Esophagus squamous epithelium (tissue), 5 donors: ENCODE measurements around the gene VAV3. TPM values are rescaled to one million over a fixed set of nuclear protein-coding genes. Genes with fewer than 3 reads are reported as not detected.
A peak's percentile ranks its signal among the peaks of the same experiment; 100 is the strongest.

Experiments used
- DNase-seq: peaks from one replicate; lab custom pipeline; 2025; lab: John Stamatoyannopoulos, UW
- H3K27ac ChIP-seq, 4 donors: fragments of 200-600 bp; sonication (generic); one replicate each; pipeline ENCODE4 v1.5.1; 2016 to 2019; ENCODE audit warnings: mild to moderate bottlenecking in 1 of 4
- H3K27me3 ChIP-seq, 4 donors: fragments of 200-600 bp; sonication (generic); 1 replicate in 3 of 4; 2 replicates in 1 of 4; pipeline versions ENCODE4 v1.5.1 to v1.6.0; 2017 to 2021; ENCODE audit warnings: antibody characterized with exemption in 1 of 4
- H3K36me3 ChIP-seq, 3 donors: fragments of 200-600 bp; sonication (generic); one replicate each; pipeline ENCODE4 v1.5.1; 2016 to 2019
- H3K4me1 ChIP-seq, 3 donors: fragments of 200-600 bp; sonication (generic); one replicate each; pipeline ENCODE4 v1.5.1; 2017 to 2019
- H3K4me3 ChIP-seq, 4 donors: fragments of 200-600 bp; sonication (generic); 1 replicate in 3 of 4; 2 replicates in 1 of 4; pipeline ENCODE4 v1.5.1; 2016 to 2019; ENCODE audit warnings: mild to moderate bottlenecking in 2 of 4, moderate library complexity in 1 of 4
- H3K9me3 ChIP-seq, 3 donors: fragments of 200-600 bp; sonication (generic); one replicate each; pipeline ENCODE4 v1.5.1; 2016 to 2019
- POLR2A ChIP-seq, 4 donors: fragments of 450-650 bp; IDR thresholded peaks; one replicate each; pipeline ENCODE4 v1.6.1; 2017; ENCODE audit warnings: antibody characterized with exemption in 4 of 4, mild to moderate bottlenecking in 4 of 4, moderate library complexity in 3 of 4
- WGBS, 2 donors: methylation state at CpG; one replicate each; pipeline ENCODE4 v1.1.5; 2018; 5-methylcytosine and 5-hydroxymethylcytosine counted together
- intact Hi-C: fragments of 100-400 bp; cut with DNase I; formaldehyde crosslinking; loops from one replicate; pipeline ENCODE4 v1.15.0; 2022
- total RNA-seq, 4 donors: library from RNA; depleted of rRNA; stranded (reverse); fragments of >200 nt; gene quantifications; one replicate each; pipeline ENCODE4 v1.1.0, GENCODE V29; 2016
- TF ChIP-seq, protein P1 (sequence below), 6 experiments: fragments of 450-650 bp in 4 of 6; fragments of 200-600 bp in 2 of 6; sonication (generic) in 2 of 6; IDR thresholded peaks; one replicate each; pipeline ENCODE4 v1.5.1; 2016 to 2019; ENCODE audit warnings: antibody characterized with exemption in 6 of 6, mild to moderate bottlenecking in 4 of 6, moderate library complexity in 4 of 6
- donor health status: DM: yes; HTN: yes; CAD: no.

Gene VAV3
- total RNA-seq, 4 donors from 2014 or later: 43.4 to 126 (median 76.9) TPM

DNA sequence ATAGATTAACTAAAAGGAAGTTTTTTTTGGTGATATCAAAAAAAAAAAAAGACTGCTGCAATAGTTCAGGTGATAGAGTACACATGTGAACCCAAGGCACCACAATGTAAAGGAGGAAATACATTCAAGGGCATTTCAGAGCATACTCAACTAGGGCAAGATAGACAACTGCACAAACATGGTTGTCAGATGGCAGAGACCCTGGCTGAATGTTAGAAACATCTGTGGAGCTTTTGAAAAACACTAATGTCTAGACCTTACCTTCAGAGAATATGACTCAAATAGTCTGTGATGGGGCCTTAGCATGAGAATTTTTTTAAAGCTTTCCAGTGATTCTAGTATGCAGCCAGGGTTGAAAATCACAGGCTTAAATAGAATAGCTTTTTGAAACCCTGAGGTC is 173.6 kb downstream of the VAV3 start:
- Histone ChIP-seq H3K36me3 (no peaks in the 10 kb centered on the region), H3K4me1 (peaks cover 0 to 19% (median 0%) of the 10 kb centered on the region in 3 donors), H3K4me3 (no peak overlapping the region), H3K27me3 (no peaks in the 10 kb centered on the region), H3K9me3 (no peaks in the 10 kb centered on the region), H3K27ac (no peak overlapping the region)
- intact Hi-C loops: no loop called here
- no peak for DNase-seq
- TF ChIP-seq POLR2A (IDR thresholded peaks at IDR 0.05): no peak
- TF ChIP-seq, protein P1, sequence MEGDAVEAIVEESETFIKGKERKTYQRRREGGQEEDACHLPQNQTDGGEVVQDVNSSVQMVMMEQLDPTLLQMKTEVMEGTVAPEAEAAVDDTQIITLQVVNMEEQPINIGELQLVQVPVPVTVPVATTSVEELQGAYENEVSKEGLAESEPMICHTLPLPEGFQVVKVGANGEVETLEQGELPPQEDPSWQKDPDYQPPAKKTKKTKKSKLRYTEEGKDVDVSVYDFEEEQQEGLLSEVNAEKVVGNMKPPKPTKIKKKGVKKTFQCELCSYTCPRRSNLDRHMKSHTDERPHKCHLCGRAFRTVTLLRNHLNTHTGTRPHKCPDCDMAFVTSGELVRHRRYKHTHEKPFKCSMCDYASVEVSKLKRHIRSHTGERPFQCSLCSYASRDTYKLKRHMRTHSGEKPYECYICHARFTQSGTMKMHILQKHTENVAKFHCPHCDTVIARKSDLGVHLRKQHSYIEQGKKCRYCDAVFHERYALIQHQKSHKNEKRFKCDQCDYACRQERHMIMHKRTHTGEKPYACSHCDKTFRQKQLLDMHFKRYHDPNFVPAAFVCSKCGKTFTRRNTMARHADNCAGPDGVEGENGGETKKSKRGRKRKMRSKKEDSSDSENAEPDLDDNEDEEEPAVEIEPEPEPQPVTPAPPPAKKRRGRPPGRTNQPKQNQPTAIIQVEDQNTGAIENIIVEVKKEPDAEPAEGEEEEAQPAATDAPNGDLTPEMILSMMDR (IDR thresholded peaks at IDR 0.05): no peak

DNA sequence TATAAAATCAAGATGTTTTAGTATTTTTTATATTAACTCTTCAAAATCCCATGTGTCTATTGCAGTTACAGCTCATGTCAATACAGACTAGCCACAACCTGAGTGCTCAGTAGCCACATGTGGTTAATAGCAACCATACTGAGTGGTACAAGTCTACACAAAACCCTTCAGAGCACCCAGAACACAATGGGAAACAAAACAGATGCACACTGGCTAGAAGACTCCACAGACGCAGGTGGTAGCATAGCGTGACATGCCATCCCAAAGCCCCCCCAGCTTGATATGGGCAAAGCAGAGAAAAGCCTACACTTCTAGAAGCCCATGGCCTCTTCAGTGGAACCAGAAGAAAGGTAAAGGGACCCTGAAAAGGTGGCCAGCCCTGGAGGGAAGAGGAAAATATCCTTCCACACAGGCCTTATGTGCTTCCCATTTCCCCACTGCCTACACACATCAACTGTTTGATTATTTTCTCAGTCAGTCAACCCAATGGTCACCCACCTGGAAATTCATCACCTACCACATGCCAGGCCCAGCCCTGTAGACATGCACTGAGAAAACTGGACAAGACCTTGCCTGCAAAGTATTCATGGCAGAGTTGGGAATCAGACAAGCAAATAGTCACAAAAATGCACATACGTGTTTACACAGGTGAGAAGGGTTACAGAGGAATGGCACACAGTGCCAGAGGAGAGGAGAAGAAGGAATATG is 175.0 kb downstream of the VAV3 start:
- H3K4me3 ChIP-seq: no peak overlapping the region
- 66 to 70% methylated on average over 3 of the region's 3 CpGs for WGBS, 2 donors
- H3K9me3 ChIP-seq: no peaks in the 10 kb centered on the region
- H3K4me1 ChIP-seq: peaks cover 0 to 19% (median 0%) of the 10 kb centered on the region in 3 donors
- DNase-seq: no peak
- H3K27me3 ChIP-seq: no peaks in the 10 kb centered on the region
- intact Hi-C loops: no loop called here
- TF ChIP-seq, protein P1 (IDR thresholded peaks at IDR 0.05): no peak
- TF ChIP-seq POLR2A (IDR thresholded peaks at IDR 0.05): no peak
- no peak overlapping the region for H3K27ac ChIP-seq
- no peaks in the 10 kb centered on the region for H3K36me3 ChIP-seq

DNA sequence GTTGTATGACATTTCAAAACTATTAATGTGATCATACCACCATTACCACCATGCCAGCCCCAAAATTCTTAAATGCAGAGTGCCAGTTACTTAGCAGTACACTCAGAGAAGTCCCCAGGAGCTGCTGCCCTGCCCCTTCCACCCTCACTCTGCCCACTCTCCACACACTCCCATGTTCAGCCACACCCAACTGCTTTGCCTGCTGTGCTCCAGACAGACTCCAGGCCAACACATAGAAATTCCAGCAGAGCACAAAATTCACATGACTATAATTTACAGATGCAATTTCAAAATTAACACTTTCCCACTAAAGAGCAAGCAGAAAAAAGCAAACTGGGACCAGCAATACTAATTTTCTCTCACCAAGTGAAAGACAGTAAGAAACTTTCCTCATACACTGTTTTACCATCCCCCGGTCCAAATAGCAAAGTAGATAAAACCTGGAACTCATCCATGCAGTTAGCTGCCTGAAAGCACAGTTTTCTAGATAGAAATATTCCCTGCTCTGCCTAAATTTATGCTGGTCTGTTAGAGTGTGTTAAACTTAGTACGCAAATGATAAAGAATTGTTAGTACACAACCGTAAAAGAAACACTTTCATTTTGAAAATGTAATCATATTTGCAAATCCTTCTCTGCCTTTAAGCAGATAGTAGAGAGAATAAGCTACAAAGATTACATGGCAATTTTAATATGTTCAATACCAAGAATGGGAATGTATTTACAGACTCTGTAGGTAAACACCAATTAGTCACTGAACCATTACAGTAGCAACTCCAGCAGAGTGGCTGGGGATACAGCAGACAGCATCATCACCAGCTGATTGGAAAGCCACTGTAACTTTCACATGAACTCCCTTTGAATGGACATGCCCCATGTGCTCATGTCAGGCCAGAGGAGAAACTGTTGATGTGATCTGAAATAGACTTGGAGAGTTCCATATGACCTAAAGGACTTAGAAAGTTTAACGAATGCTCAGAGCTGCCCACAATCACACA is 176.5 kb downstream of the VAV3 start:
- no peaks in the 10 kb centered on the region for H3K27me3 ChIP-seq
- H3K9me3 ChIP-seq: no peaks in the 10 kb centered on the region
- no peak overlapping the region for H3K4me3 ChIP-seq
- TF ChIP-seq, protein P1 (IDR thresholded peaks at IDR 0.05): no peak
- TF ChIP-seq POLR2A (IDR thresholded peaks at IDR 0.05): no peak
- peaks cover 0 to 19% (median 0%) of the 10 kb centered on the region in 3 donors for H3K4me1 ChIP-seq
- H3K27ac ChIP-seq: no peak overlapping the region
- no peaks in the 10 kb centered on the region for H3K36me3 ChIP-seq
- intact Hi-C loops: no loop called here
- no peak for DNase-seq
- WGBS, 2 donors: 63 to 71% methylated on average over 4 of the region's 4 CpGs

DNA sequence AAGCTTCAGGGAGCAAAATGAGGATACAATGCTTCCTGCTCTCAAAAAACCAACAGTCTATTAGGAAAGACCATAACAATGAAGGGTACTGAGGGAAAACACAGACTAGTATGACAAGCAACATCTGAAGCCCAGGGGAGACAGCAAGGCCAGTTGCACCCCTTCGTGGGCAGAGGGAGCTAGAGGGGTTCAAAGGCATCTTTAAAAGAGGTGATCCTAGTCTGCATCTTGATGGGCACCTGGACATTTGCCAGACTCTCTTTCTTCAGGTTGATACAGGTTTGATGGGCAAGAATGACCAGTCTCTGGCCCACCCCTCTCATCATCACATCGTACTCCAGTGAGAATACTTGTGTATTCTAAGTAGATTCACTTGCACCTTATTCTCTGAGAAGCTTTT is 177.7 kb downstream of the VAV3 start:
- no peaks in the 10 kb centered on the region for H3K27me3 ChIP-seq
- H3K9me3 ChIP-seq: no peaks in the 10 kb centered on the region
- no peak for TF ChIP-seq POLR2A (IDR thresholded peaks at IDR 0.05)
- TF ChIP-seq, protein P1 (IDR thresholded peaks at IDR 0.05): peak in 1 of 6 experiments; percentile 15
- peaks cover 0 to 23% (median 0%) of the 10 kb centered on the region in 3 donors for H3K4me1 ChIP-seq
- no peaks in the 10 kb centered on the region for H3K36me3 ChIP-seq
- H3K4me3 ChIP-seq: no peak overlapping the region
- intact Hi-C loops: no loop called here
- no peak for DNase-seq
- H3K27ac ChIP-seq: peak overlapping the region in 1 of 4 donors; percentile 1
- WGBS, 2 donors: 81 to 88% methylated on average over 2 of the region's 2 CpGs
